HG03442 (cell line): Measurements from ENCODE around the gene ELP2.
A peak's percentile ranks its signal among the peaks of the same experiment; 100 is the strongest.
"Not testable (repeated sequence)": the region's sequence is repeated elsewhere in the genome, so short reads cannot be mapped to it uniquely, and the experiment has no call there.

ENCODE experiments used
- ATAC-seq: cut with Tn5 transposase; IDR thresholded peaks from one replicate; pipeline ENCODE4 v1.9.1; 2021; ENCODE audit warnings: mild to moderate bottlenecking, moderate library complexity; ENCODE audit not compliant: unreplicated experiment

The ELP2 gene

GRCh38 chr18:36155851-36156757 lies 26.4 kb downstream of the ELP2 start:
- no peak for ATAC-seq

GRCh38 chr18:36157441-36157840 lies 27.7 kb downstream of the ELP2 start:
- ATAC-seq, result no peak

DNA sequence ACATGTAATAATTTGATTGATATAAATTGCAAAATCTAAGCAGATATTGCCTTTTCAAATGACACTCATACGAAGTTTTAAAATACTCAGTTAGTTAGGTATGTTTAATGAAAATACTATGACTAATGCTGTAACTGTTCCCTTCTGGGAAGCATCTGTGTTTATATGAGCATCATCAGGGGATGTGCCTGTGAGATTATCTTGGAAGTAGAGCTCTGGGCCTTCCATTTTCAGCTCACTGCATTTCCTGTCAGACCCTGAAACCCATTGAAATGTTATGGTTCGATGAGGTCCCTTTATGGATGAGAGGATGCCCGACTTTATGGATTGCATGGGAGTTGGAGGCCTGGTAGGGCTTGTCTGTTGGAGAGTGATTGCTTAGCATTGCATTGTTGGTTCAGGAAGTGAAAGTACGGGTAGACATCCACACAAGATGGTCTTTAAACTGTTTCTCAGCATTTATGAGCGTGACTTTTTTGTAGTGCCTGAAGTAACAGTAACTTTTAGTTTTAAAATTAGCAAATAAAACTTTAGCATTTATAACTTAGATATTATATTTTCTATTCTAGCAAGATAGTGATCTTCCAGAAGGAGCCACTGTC lies 28.7 kb downstream of the ELP2 start:
- no peak for ATAC-seq

DNA sequence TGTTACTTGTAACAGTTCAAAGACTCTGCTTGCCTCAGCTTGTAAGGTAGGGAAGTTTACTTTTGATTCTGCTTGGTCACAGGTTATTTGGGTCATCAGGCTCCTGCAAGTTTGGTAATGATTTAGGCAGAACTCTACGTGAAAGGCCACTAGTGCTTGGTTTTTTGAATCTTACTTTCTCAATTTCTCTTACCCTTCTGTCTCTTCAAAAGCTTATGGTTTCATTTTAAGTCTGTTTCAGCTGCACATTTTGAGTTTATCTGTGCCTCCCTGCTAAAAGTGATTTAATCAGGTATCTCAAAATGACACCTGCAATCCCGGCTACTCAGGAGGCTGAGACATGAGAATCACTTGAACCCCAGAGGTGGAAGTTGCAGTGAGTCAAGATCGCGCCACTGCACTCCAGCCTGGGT lies 31.3 kb downstream of the ELP2 start:
- no peak for ATAC-seq

DNA sequence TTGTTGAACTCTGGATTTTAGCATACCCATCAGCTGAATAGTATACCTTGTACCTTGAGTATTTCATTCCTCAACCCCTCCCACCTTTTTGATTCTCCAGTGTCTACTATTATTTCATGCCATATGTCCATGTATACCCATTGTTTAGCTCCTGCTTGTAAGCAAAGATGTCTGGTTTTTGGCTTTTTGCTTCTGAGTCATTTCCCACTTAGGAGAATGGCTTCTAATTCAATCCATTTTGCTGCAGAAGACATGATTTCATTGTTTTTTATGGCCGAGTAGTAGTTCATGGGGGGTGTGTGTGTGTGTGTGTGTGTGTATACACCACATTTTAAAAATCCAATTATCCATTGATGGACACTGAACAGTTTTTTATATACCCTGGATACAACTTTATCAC lies 33.3 kb downstream of the ELP2 start:
- ATAC-seq, result no peak

GRCh38 chr18:36167692-36168218 lies 38.1 kb downstream of the ELP2 start:
- no peak for ATAC-seq

DNA sequence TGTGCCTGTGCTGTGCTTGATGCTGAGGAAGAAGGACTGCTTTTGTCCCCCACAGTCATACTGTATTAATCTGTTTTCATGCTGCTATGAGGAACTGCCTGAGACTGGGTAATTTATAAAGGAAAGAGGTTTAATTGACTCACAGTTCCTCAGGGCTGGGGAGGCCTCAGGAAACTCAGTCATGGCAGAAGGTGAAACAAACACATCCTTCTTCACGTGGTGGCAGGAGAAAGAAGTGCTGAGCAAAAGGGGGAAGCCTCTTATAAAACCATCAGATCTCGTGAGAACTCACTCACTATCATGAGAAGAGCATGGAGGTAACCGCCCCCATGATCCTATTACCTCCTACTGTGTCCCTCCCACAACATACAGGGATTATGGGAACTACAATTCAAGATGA lies 38.6 kb downstream of the ELP2 start:
- not testable (repeated sequence) for ATAC-seq

- no peak for ATAC-seq
Observed at GRCh38 chr18:36169938-36170337, 40.2 kb downstream of the ELP2 start.

DNA sequence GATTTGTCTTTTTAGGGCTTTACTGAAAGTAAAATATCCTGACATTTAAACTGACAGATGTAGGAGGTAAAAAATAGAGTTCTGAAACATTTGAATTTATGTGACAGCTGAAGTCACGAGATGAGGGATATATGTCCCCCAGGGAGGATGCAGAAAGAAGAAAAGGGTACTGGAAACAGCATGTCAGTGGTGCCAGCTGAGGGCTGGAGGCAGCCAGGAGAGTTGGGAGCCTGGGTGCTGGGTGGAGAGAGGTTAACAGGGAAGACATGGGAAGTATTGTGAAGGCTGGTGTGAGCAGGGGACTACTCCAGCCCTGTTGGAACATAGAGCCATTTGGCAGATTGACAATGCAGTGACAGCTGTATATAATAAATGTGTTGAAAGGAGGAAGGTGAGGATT lies 45.8 kb downstream of the ELP2 start:
- no peak for ATAC-seq

GRCh38 chr18:36176177-36176584 lies 46.5 kb downstream of the ELP2 start:
- ATAC-seq, result no peak

- ATAC-seq, result no peak
Observed at GRCh38 chr18:36176711-36177110, 47.0 kb downstream of the ELP2 start.

DNA sequence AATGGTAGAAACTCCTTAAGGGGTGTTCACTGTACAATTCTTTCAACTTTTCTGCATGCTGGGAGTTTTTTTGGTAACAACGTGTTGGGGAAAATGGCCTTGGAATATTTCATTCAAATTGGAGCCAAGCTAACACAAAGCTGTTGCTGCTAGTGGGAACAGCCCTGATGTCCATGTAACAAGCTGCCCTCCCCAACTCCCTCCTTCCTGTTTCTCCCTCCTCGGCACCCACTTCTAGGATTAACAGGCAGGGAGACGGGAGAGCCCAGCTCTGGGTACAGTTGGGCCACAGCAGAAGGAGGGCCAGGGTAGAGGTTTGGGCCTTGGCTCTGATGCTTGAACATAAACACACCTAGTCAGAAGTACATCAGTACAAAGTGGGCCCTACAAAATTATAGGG lies 48.2 kb downstream of the ELP2 start:
- ATAC-seq, result no peak

GRCh38 chr18:36179562-36180355 lies 50.1 kb downstream of the ELP2 start:
- ATAC-seq, result no peak

DNA sequence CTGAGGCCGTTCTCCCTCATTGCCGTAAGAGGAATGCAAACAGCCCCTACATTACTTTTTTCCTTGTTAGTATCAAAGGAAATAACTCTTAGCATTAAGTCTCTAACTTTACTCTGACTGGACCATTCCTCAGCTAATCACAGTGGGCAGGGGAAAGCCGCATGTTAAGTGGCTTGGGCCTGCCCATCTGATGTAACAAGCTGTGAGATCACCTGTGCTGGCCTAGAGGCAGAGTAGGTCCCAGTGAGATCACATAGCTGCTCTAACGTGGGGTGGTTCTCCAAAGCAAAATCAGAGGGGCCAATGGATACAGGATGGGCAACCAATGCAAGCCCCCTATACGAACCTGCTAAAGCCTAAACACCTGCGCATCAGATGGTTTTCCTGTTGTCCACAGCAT lies 51.7 kb downstream of the ELP2 start:
- ATAC-seq, result no peak

GRCh38 chr18:36181898-36182506 lies 52.3 kb downstream of the ELP2 start:
- no peak for ATAC-seq

DNA sequence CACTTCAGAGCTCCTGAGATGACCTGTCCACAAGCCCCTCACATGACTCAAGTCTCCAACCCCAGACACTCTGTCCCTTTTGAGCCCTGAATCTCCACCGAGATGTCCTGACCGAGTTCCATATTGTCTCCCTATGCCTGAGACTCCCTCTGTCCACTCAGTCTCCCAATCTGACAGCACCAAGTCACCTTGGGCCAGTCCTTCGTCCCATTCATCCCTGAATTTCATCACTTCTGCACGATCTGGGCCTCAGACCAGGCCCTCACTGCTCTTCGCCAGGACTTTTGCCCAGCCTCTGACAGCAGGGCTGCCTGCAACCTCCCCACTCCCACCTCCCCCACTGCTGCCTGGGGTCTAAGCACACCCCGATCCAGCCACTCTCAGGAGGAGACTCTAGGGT lies 53.3 kb downstream of the ELP2 start:
- ATAC-seq, result no peak

- ATAC-seq, result no peak
Observed at GRCh38 chr18:36183987-36184386, 54.3 kb downstream of the ELP2 start.

GRCh38 chr18:36185157-36185556 lies 55.5 kb downstream of the ELP2 start:
- no peak for ATAC-seq

GRCh38 chr18:36185901-36186460 lies 56.3 kb downstream of the ELP2 start:
- ATAC-seq, result no peak

GRCh38 chr18:36186461-36187192 lies 56.9 kb downstream of the ELP2 start:
- peak; percentile 5 for ATAC-seq
